GM19099 (cell line): ENCODE measurements around the gene IP6K1.

Experiments
- POLR2A ChIP-seq: IDR thresholded peaks from 3 replicates; pipeline ENCODE4 v1.6.1; 2011; ENCODE audit warnings: low read depth; ENCODE audit not compliant: insufficient read length; ENCODE audit errors: extremely low read depth

Gene IP6K1

DNA sequence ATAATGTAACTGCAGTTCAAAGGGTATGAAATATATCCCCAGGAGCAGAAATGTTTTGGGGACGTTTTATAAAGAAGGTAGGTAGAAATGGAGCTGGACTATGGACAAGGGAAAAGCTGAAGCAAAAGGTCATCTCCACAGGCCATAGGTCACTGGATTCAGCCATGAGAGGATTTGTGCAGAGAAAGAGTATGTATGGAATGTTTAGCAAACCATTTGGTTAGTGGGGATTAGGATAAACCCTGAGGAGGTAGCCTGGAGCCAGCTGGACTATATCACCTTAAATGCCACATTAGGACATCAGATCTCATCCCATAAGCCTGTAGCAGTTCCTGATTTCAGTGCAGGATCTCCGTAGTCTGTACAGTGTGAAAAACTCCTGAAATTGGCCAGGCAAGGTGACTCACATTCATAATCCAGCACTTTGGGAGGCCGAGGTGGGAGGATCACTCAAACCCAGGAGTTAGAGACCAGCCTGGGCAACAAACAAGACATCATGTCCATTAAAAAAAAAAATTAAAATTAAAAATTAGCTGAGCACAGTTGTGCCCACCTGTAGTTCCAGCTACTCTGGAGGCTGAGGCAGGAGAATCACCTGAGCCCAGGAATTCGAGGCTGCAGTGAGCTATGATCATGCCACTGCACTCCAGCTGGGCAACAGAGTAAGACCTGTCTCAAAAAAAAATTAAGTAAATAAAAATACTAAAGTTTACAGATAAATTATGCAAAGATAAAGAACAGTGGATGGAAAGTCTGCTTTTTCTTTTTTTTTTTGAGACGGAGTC lies 4.7 kb downstream of the IP6K1 start:
- no peak for TF ChIP-seq POLR2A

DNA sequence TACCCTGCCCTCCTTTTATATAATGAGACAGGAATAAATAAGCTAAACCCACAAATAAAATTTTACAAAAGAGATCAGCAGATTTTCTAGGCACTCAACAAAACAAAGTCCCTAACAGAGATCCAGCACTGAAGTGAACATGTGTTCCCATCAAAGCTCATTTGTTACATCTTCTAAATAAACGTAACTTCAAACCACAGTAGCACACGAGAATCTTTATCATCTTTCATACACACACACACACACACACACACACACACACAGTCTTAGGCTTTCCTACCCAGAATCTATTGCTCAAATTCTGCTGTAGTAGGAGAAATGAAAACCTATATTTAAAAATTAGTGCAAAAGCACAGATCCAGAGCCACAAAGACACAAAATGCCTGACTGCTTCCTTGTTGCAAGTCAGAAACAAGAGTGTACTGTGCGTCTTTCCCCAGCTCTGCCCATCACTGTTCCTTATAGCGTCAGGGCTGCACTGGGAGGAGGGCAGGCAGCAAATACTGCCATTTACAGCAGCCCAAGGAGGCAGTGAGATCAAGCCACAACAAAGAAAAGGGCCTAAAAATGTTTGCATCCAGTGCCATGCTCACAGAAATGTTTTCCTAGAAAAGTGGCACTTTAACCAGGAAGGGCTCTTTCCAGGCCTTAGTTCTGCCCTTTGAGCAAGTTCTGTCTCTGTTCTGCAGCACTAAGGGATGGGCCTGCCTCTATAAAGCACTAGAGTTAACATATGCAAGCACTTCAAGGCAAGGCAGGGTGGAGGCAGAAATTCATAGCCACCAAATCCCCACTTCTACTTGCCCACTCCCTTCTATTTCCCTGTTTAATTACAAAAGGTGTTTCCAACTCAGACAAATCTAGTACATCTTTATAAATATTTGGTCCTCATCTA lies 6.0 kb downstream of the IP6K1 start:
- no peak for TF ChIP-seq POLR2A

DNA sequence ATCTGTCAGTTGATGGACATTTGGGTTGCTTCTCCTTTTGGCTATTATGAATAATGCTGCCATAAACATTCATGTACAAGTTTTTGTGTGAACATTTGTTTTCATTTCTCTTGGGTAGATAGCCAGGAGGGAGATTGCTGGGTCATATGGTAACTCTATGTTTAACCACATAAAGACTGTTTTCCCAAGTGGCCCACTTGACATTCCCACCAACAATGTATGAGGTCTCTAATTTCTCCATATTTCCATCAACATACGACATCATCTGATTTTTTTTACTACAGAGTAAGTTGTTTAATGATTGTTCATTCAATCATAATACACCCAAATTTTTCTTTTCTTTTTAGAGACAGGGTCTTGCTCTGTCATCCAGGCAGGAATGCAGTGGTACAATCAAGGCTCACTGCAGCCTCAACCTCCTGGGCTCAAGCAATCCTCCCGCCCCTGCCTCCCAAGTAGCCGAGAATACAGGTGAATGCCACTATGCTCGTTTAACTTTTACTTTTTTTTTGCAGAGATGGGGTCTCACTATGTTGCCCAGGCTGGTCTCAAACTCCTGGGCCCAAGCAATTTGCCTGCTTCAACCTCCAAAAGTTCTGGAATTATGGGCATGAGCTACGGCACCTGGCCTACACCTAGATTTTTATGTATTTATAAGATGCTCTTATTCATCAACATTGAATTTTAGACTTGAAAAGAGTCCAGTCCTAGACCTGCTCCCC lies 6.8 kb downstream of the IP6K1 start:
- TF ChIP-seq POLR2A: no peak

DNA sequence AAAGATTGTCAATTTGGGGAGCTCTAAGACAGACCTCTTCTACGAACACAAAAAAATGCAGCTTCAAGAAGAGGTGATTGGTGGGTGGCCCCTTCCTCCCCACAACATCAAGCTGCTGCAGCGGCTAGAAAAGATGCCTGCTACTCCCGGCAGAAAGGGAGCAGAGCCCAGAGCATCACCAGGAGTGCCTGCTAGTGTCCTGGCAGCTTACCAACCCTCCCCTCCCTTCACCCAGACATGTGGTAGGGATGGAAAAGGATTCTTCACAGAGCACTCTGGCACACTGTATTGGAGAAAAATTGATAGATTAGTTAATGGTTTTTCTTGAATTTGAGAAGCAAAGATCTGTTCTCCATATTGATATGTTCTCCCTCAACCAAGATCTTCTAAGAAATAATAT lies 10.8 kb downstream of the IP6K1 start:
- TF ChIP-seq POLR2A: no peak

DNA sequence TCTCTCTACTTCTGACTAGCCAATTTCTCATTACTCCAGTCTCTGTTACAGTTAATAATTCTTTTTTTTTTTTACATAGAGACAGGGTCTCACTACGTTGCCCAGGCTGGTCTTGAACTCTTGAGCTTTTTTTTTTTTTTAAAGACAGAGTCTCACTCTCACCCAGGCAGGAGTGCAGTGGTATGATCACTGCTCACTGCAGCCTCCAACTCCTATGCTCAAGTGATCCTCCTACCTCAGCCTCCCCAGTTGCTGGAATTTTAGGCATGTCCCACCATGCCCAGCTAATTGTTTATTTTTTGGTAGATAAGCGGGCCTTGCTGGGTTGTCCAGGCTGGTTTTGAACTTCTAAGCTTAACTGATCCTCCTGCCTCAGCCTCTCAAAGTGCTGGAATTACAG lies 13.6 kb downstream of the IP6K1 start:
- TF ChIP-seq POLR2A: no peak

DNA sequence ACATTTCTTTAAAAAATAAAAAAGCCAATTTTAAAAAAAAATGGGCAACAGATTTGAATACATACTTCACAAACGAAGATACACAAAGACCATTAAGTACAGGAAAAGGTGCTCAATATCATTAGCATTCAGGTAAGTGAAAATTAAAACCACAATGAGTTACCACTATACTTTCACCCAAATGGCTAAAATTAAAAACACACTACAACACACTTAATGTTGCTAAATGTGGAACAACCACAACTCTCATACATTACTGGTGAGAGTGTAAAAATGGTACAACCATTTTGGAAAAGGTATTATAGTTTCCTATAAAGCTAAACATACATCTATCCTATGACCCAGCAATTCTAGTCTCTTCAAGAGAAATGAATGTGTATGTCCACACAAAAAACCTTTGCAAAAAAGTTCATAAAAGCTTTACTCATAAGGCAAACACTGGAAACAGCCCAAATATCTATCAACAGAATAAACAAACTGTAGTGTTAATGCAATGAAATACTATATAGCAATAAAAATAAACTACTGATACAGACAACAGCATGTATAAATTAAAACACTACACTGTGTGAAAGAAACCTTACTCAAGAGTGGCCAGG lies 14.9 kb downstream of the IP6K1 start:
- no peak for TF ChIP-seq POLR2A

DNA sequence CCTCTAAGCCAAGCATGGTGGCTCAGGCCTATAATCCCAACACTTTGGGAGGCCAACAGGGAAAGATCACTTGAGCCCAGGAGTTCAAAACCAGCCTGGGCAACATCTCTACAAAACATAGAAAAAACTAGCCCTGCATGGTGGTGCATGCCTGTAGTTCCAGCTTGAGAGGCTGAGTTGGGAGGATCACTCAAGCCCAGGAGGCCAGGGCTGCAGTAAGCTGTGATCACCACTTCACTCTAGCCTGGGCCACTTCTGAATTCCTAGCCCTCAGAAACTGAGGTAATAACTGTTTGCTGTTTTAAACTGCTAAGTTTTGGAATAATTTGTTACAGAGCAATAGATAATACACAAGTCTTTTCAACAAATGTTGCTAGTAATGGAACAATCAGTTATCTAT lies 16.4 kb downstream of the IP6K1 start:
- no peak for TF ChIP-seq POLR2A

DNA sequence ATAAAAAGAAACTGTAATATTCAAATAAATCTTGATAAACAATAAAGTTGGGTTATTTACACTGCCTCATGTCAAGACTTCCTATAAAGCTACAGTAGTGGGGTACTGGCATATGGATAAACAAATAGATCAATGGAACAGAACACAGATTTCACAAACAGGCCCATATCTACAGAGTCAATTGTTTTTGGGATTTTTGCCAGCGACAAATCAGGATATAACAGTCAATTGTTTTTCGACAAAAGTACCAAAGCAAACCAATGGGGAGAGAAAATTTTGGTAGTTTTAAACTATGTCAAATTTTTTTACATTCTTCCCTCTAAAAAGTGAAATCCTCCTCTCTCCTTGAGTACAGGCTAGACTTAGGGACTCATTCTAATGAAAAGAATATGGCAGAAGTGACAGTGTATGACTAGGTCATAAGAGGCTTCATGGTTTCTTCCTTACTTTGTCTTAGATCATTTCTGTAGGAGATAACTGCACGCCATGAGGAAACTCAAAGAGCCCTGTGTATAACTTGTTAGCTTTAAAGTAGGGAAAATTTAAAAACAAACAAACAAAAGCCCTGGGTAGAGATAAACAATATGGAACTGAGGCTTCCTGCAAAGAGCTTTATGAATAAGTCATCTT lies 16.9 kb downstream of the IP6K1 start:
- no peak for TF ChIP-seq POLR2A

DNA sequence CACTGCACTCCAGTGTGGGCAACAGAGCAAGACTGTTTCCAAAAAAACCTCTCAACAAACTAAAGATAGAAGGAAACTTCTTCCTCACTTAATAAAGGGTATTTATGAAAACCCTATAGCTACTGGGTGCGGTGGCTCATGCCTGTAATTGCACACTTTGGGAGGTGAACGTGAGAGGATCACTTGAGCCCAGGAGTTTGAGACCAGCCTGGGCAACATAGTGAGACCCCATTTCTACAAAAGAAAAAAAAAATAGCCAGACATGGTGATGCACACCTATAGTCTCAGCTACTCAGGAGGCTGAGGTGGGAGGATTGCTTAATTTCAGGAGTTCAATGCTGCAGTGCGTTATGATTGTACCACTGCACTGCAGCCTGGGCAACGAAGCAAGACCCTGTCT lies 22.4 kb downstream of the IP6K1 start:
- TF ChIP-seq POLR2A: no peak

DNA sequence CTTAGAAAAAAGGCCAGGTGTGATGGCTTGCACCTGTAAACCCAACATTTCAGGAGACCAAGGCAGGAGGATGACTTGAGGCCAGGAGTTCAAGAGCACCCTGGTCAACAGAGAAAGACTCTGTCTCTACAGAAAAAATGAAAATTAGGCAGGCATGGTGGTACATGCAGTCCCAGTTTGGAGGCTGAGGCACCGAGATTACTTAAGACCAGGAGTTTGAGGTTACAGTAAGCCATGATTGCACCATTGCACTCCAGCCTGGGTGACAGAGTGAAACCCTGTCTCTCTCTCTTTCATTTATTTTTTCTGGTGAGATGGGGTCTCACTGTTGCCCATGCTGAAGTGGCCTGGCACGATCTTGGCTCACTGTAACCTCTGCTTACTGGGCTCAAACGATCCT lies 24.7 kb downstream of the IP6K1 start:
- no peak for TF ChIP-seq POLR2A

DNA sequence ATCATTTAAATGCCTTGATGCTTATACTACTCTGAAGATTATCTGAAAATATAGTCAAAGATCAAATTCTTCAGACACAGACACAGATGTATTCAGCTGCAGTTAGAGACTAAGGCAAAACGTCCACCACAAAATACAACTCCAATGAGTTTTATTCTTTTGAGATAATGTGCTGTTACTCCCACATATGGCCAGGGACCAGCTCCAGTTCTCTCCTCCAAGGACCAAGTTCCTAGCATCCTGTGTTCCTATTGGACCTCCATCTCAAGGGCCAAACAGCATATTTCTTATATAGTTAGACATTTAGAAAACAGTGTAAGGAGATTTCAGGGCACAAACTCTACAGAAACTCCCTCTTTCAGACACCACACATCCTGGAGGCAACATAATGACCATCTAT lies 27.1 kb downstream of the IP6K1 start:
- TF ChIP-seq POLR2A: no peak

DNA sequence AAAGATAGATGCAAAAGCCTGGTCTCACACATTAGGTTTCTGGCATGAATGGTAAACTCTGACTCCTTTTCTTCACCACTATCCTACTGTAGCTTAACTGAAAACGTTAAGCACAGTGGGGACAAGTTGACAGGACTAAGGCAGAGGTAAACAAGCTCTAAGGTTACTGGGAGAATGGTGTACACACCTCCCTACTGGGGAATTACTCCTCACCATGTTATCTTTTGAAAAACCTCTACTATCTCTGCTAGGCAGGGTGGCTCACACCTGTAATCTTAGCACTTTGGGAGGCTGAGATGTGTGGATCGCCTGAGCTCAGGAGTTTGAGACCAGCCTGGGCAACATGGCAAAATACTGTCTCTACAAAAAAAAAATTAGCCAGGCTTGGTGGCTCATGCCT lies 29.1 kb downstream of the IP6K1 start:
- TF ChIP-seq POLR2A: no peak

DNA sequence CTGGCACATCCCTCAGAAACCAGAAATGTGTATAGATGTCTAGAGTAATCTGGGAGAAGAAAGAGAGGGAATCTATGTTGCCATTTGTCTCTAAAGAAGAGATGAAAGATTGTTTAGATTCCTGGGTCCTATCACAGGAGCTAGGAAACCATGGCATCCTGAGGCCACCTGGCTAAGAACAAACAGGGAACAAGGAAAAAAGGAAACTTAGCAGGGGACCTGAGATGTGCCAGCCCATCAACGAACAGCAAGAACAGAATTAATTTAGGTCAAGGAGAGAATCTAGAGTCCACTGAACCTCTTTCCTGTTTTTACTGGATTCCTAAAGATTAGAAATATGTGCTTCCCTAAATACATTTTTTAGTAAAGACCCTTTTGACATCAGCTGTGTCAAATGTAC lies 30.3 kb downstream of the IP6K1 start:
- no peak for TF ChIP-seq POLR2A

DNA sequence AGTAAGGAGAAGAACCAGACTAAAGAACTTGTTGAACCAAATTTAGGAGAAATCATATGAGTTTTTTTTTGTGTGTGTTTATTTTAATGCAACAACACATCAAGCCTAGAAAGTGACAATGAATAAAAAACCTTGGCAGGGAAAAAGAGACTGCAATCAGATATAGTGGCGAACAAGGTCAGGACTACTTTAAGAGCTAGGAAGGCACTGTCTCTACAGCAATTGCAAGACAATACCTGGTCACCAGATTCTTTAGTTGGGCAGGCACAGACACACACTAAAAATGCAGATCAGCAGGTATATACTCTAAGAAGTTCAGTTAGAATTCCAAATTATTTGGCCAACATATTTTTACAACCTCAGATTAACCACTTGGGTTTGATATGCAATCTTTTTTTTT lies 31.8 kb downstream of the IP6K1 start:
- TF ChIP-seq POLR2A: no peak

DNA sequence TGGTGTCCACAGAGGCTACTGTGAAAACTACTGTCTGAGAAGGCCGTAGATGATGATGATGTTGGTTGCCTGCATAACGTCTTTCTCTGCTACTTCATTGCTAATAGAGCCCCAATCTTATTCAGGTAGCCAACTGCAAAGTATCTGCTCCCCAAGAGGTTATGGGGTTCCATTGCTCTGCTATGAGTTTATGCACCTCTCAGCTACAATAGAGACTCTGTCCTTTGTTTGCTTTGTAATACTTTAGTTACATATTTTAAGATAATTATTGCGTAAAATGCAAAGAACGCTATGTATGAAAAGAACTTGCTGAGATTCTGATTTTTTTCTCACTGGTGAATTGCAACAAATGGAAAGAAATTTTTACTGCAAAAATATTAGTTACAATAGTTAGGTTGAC lies 34.8 kb downstream of the IP6K1 start:
- no peak for TF ChIP-seq POLR2A
